ENCODE measurements around the gene GCG. TPM values are rescaled to one million over a fixed set of nuclear protein-coding genes. Genes with fewer than 3 reads are reported as not detected.
A peak's percentile ranks its signal among the peaks of the same experiment; 100 is the strongest.

The GCG gene
- total RNA-seq, 4 donors from 2014 or later = not detected

DNA sequence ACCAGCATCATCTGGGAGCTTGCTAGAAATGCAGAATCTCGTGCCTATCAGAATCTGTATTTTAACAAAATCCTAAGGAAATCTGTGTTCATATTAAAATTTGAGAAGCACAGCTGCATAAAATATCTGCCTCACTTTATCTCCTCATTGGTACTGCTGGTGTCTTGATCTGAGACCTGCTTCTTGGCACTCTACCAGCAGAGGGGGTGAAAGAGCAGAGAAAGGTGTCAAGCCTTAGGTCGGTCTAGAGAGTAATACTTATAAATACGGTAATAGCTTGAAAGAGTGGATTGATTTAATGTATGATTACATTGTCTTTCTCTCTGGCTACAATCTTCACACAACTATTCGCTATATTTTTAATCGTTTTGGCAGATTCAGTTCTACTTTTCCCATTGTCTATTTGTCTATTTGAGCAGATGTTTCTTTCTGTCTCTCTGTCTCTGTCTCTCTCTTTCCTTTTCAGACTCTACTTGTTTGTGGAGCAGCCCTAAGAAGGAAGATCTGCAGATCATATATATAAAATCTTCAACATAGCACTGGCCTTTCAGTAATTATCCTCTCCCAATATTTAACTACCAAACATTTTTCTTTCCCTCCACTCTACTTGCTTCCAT lies 1.7 kb upstream of the GCG start:
- Histone ChIP-seq H3K36me3 (no peaks in the 10 kb centered on the region), H3K27me3 (no peaks in the 10 kb centered on the region), H3K9me3 (no peaks in the 10 kb centered on the region), H3K4me1 (no peaks in the 10 kb centered on the region), H3K4me3 (no peak overlapping the region), H3K27ac (no peak overlapping the region)
- TF ChIP-seq, protein P1, sequence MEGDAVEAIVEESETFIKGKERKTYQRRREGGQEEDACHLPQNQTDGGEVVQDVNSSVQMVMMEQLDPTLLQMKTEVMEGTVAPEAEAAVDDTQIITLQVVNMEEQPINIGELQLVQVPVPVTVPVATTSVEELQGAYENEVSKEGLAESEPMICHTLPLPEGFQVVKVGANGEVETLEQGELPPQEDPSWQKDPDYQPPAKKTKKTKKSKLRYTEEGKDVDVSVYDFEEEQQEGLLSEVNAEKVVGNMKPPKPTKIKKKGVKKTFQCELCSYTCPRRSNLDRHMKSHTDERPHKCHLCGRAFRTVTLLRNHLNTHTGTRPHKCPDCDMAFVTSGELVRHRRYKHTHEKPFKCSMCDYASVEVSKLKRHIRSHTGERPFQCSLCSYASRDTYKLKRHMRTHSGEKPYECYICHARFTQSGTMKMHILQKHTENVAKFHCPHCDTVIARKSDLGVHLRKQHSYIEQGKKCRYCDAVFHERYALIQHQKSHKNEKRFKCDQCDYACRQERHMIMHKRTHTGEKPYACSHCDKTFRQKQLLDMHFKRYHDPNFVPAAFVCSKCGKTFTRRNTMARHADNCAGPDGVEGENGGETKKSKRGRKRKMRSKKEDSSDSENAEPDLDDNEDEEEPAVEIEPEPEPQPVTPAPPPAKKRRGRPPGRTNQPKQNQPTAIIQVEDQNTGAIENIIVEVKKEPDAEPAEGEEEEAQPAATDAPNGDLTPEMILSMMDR (IDR thresholded peaks at IDR 0.05) = peak in 1 of 2 donors; percentile 34
- TF ChIP-seq EP300 (IDR thresholded peaks at IDR 0.05) (no peak), POLR2AphosphoS5 (IDR thresholded peaks at IDR 0.05) (no peak), POLR2A (IDR thresholded peaks at IDR 0.05) (no peak)
- 7% methylated on average over 5 of the region's 5 CpGs for WGBS
- DNase-seq (ENCODE audit: low spot score in 2 of 2) = peak in 1 of 2 donors; percentile 62

DNA sequence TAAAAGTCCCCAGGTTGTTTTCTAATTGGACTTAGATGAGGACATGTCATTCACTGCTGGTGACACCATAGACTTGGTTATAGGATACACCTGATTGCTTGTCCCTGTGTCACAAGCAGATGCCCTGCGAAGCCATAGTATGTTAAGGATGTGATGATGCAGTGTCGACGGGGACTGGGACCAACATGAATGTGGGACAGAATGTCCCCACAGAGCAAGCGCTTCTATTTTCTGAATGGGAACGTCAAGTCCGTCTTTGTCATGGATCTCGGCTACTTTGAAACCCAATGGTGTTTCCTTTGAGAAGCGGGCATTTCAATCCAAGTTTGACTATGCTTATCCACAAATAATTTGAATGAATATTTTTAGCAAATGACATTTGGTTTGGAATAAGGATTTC lies 2.1 kb downstream of the GCG start:
- TF ChIP-seq EP300 (IDR thresholded peaks at IDR 0.05) = no peak
- no peak for TF ChIP-seq POLR2A (IDR thresholded peaks at IDR 0.05)
- TF ChIP-seq, protein P1 (IDR thresholded peaks at IDR 0.05) = no peak
- TF ChIP-seq POLR2AphosphoS5 (IDR thresholded peaks at IDR 0.05) = no peak
- H3K9me3 ChIP-seq = no peaks in the 10 kb centered on the region
- no peaks in the 10 kb centered on the region for H3K27me3 ChIP-seq
- H3K36me3 ChIP-seq = no peaks in the 10 kb centered on the region
- H3K4me3 ChIP-seq = no peak overlapping the region
- H3K4me1 ChIP-seq = no peaks in the 10 kb centered on the region
- 89% methylated on average over 8 of the region's 8 CpGs for WGBS
- DNase-seq (ENCODE audit: low spot score in 2 of 2) = no peak
- H3K27ac ChIP-seq = no peak overlapping the region

DNA sequence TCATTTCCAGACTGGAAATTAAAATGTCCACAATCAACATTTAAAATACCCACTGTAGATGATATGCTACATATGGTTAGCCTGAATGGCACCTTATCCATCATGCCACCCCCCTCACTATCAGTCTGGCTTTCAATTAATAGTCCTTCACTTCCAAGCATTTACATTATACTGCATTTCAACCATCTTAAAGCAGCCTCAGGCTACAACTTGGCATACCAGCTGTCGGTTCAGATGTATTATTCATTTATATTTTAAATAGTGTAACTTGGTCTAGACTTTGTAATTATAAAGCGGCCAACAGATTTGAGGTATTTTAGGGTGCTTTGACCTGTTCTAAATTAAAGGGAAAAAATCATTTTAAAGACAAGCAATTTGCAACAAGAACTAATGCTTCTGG lies 2.6 kb downstream of the GCG start:
- WGBS = 67% methylated on average over 2 of the region's 2 CpGs

DNA sequence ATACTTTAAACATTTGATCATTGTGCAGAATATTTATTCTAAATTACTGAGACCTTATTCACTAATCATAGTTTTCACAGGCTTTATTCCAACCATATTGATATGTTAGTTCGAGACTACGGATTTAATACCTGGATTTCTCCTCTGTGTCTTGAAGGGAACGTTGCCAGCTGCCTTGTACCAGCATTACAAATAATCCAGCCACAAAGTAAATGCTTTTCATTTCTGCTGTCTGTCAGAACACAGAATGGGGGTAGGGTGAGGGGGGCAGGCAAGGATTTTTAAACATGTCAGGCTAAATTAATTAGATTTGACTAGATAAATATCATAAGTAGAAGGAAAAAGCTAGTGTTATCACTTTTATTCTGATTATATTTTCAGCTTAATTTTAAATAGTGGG lies 3.1 kb downstream of the GCG start:
- WGBS = 38% methylated on average over 3 of the region's 3 CpGs
- Histone ChIP-seq H3K27me3 (no peaks in the 10 kb centered on the region), H3K9me3 (no peaks in the 10 kb centered on the region), H3K36me3 (no peaks in the 10 kb centered on the region), H3K27ac (no peak overlapping the region), H3K4me3 (no peak overlapping the region), H3K4me1 (no peaks in the 10 kb centered on the region)
- no peak for TF ChIP-seq POLR2AphosphoS5 (IDR thresholded peaks at IDR 0.05)
- TF ChIP-seq, protein P1 (IDR thresholded peaks at IDR 0.05) = no peak
- TF ChIP-seq POLR2A (IDR thresholded peaks at IDR 0.05) = no peak
- TF ChIP-seq EP300 (IDR thresholded peaks at IDR 0.05) = no peak
- DNase-seq (ENCODE audit: low spot score in 2 of 2) = no peak

More for the DNA sequence above, 2.6 kb downstream of the GCG start:
- Histone ChIP-seq H3K27me3 (no peaks in the 10 kb centered on the region), H3K4me3 (no peak overlapping the region), H3K36me3 (no peaks in the 10 kb centered on the region), H3K9me3 (no peaks in the 10 kb centered on the region), H3K4me1 (no peaks in the 10 kb centered on the region), H3K27ac (no peak overlapping the region)
- no peak for TF ChIP-seq EP300 (IDR thresholded peaks at IDR 0.05)
- no peak for DNase-seq (ENCODE audit: low spot score in 2 of 2)

DNA sequence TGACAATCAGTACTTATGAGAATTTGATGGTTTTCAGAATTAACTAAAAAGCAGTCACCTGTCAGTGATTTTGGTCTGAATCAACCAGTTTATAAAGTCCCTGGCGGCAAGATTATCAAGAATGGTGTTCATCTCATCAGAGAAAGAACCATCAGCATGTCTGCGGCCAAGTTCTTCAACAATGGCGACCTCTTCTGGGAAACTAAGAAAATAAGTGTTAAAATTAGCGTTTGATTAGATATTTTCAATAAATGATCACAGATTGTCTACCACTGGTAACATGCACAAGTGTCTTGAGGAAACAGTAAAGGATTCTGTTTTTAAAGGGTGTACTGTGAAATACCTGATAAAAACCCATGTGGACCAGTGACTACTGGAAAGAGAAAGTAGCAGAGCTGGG lies 8.1 kb downstream of the GCG start:
- H3K36me3 ChIP-seq = no peaks in the 10 kb centered on the region
- H3K27ac ChIP-seq = no peak overlapping the region
- no peak for DNase-seq (ENCODE audit: low spot score in 2 of 2)
- no peak overlapping the region for H3K4me3 ChIP-seq
- WGBS = 84% methylated on average over 4 of the region's 4 CpGs
- TF ChIP-seq EP300 (IDR thresholded peaks at IDR 0.05) (no peak), POLR2AphosphoS5 (IDR thresholded peaks at IDR 0.05) (no peak), POLR2A (IDR thresholded peaks at IDR 0.05) (no peak)
- TF ChIP-seq, protein P1 (IDR thresholded peaks at IDR 0.05) = no peak
- H3K4me1 ChIP-seq = no peaks in the 10 kb centered on the region
- H3K9me3 ChIP-seq = no peaks in the 10 kb centered on the region
- peaks cover 4% of the 10 kb centered on the region for H3K27me3 ChIP-seq

DNA sequence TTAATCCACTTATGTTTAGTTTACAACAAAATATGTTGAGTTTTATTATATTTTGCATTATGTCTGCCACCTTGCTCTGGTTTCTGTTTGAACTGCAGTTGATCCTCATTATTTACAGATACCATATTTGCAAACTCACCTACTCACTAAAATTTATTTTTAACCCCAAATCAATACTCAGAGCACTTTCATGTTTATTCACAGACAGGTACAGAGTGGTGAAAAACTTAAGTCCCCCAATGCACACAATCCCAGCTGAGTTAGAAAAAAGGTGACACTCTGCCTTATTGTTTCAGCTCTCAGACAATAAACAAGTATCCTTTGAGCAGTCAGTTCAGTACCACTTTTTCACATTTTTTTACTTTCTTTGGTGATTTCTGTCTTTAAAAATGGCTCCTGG lies 13.7 kb downstream of the GCG start:
- H3K27me3 ChIP-seq = peaks cover 10% of the 10 kb centered on the region
- TF ChIP-seq, protein P1 (IDR thresholded peaks at IDR 0.05) = no peak
- TF ChIP-seq POLR2AphosphoS5 (IDR thresholded peaks at IDR 0.05) = no peak
- no peak for TF ChIP-seq EP300 (IDR thresholded peaks at IDR 0.05)
- no peak for TF ChIP-seq POLR2A (IDR thresholded peaks at IDR 0.05)
- H3K27ac ChIP-seq = no peak overlapping the region
- H3K4me1 ChIP-seq = no peaks in the 10 kb centered on the region
- no peaks in the 10 kb centered on the region for H3K9me3 ChIP-seq
- H3K36me3 ChIP-seq = no peaks in the 10 kb centered on the region
- no peak for DNase-seq (ENCODE audit: low spot score in 2 of 2)
- no peak overlapping the region for H3K4me3 ChIP-seq
